BE2C (cell line): ENCODE results near the gene KSR1.

Experiments
- DNase-seq: peaks from one replicate; pipeline ENCODE4 v3.0.0-alpha.2; 2020
- H3K27me3 ChIP-seq: fragments of 250-450 bp; sonication (Bioruptor Pico); 2 replicates; pipeline ENCODE4 v1.5.1; 2020; ENCODE audit warnings: mild to moderate bottlenecking
- H3K36me3 ChIP-seq: fragments of 250-450 bp; sonication (Bioruptor Pico); 2 replicates; pipeline ENCODE4 v1.5.1; 2020; ENCODE audit warnings: mild to moderate bottlenecking
- H3K4me1 ChIP-seq: fragments of 250-450 bp; sonication (Bioruptor Pico); 2 replicates; pipeline ENCODE4 v1.5.1; 2020
- H3K4me3 ChIP-seq: 2 replicates; pipeline ENCODE4 v1.5.1; 2011; ENCODE audit warnings: low read depth, low read length
- H3K9me3 ChIP-seq: fragments of 250-450 bp; sonication (Bioruptor Pico); 2 replicates; pipeline ENCODE4 v1.5.1; 2020
- TF ChIP-seq, protein P1 (sequence below): IDR thresholded peaks from 2 replicates; pipeline ENCODE4 v1.5.1; 2012; ENCODE audit warnings: mild to moderate bottlenecking, low read depth, low read length

Gene KSR1

DNA sequence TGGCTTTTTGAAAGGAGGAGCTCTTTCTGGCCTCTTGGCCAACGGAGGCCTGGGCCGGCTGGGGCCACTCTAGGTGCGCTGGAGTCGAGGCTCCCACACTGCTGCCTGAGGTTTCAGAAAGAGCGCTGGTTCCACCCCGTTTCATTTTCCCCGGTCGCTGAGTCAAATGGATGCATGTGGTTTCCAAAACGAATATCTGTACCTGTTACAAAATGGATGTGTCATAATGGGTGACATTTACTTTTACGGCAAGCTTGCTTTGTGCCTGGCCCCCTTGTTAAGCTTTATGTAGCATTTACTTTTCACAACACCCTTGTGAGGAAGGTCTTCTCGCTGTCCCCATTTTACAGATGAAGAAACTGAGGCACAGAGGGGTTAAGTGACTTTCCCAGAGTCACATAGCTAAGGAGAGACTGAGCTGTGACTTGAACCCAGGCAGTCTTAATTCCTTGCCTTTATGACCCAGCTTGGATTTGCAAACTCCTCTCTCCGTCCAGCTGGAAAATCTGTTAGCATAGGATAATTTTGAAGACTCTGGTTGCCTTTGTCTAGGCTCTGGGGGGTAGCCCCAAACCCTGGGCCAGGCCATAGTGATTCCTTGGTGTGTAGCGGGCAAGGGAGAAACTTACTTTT lies 10.6 kb downstream of the KSR1 start:
- no peaks in the 10 kb centered on the region for H3K36me3 ChIP-seq
- no peaks in the 10 kb centered on the region for H3K27me3 ChIP-seq
- H3K4me1 ChIP-seq = no peaks in the 10 kb centered on the region
- H3K9me3 ChIP-seq = no peaks in the 10 kb centered on the region
- H3K4me3 ChIP-seq = no peak overlapping the region
- TF ChIP-seq, protein P1, sequence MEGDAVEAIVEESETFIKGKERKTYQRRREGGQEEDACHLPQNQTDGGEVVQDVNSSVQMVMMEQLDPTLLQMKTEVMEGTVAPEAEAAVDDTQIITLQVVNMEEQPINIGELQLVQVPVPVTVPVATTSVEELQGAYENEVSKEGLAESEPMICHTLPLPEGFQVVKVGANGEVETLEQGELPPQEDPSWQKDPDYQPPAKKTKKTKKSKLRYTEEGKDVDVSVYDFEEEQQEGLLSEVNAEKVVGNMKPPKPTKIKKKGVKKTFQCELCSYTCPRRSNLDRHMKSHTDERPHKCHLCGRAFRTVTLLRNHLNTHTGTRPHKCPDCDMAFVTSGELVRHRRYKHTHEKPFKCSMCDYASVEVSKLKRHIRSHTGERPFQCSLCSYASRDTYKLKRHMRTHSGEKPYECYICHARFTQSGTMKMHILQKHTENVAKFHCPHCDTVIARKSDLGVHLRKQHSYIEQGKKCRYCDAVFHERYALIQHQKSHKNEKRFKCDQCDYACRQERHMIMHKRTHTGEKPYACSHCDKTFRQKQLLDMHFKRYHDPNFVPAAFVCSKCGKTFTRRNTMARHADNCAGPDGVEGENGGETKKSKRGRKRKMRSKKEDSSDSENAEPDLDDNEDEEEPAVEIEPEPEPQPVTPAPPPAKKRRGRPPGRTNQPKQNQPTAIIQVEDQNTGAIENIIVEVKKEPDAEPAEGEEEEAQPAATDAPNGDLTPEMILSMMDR = no peak
- no peak for DNase-seq

DNA sequence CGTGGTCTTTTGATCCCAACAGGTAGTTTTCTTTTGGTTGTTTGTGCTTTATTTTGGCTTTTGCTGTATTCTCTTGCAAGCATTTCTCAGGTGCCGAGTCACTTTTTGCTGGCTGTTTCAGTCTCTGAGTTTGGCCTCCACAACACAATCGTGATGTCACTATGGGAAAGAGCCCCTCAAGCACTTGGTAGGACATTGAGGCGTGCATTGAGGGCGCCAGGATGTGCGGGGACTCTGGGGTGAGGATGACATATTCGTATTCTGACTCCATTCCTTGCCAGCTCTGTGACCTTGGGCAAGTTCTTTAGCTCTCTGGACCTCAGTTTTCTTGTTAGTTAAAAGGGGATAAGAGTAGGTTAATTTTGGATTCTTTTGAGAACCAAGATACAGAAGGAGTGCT lies 13.0 kb downstream of the KSR1 start:
- Histone ChIP-seq H3K9me3 (no peaks in the 10 kb centered on the region), H3K4me3 (no peak overlapping the region), H3K4me1 (no peaks in the 10 kb centered on the region; the same call in 1 of the 2 replicates), H3K36me3 (no peaks in the 10 kb centered on the region), H3K27me3 (no peaks in the 10 kb centered on the region)
- TF ChIP-seq, protein P1 = no peak
- DNase-seq = no peak

DNA sequence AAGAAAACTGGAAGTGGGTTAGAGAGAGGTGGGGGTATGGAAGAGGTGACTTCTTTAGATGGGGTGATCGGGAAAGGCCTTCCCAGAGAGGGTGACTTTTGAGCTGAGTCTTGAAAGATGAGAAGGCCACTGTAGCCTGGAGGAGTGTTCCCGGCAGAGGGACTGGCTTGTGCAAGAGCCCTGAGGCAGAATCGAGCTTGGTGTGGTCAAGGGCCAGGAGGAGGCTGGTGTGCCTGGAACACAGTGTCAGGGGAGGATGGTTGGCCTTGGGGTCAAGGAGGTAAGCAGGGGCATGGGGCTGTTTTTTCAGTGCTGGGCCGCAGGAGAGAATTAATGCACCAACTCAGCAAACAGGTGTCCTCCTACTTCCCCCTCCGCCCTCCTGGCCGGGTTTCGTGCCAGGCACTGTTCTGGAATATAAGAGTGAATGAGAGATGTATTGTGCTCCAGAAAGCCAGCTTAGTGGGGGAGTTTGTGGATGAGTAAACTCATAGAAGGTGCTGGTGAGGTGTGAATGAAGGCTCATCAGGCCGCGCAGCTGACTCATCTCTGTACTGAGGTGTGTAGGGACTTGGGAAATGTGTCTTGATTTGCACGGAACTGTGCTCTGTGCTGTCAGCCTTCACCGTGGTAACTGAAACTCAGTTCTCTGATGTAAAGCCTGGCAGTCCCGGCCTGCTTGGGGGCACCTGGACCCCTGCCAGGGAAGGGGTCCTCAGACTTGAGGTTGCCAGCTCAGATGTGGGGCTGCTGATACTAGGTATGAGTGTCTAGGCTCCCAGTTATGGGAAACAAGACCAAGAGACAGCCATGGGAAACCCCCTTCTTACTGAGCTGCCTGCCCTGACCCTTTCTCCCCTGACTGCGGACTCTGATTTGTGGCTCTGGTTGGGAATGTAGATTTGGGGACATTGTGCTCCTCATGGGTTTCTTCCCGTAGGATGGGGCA lies 15.3 kb downstream of the KSR1 start:
- no peaks in the 10 kb centered on the region for H3K9me3 ChIP-seq
- TF ChIP-seq, protein P1 = no peak
- H3K36me3 ChIP-seq = no peaks in the 10 kb centered on the region
- H3K27me3 ChIP-seq = no peaks in the 10 kb centered on the region
- no peak overlapping the region for H3K4me3 ChIP-seq
- DNase-seq = no peak
- H3K4me1 ChIP-seq = no peaks in the 10 kb centered on the region; the same call in 1 of the 2 replicates

DNA sequence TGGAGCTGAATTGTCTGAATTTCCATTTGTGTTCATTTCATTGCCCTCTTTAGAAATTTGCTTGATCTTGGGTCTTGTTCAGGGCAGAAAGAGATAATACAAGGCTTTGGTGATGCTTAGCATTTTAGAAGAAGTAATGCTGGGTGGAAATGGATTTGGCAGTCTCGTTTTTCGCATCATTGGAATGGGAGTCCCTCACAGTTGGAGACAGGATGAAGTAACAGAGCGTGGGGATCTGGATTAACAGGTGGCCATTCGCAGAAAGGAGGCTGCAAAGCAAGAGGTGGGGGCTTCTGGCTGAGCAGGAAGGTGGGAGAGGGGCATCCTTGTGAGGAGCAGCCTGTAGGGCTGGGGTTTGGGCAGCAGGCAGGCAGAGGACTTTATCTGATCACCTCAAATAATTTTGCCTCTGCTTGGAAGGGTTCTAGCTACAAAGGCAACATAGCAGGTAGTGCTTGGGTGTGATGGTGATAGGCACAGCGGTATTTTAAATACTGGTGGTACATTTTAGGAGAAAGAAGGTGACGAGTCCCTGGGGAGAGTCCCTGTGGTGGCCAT lies 17.0 kb downstream of the KSR1 start:
- TF ChIP-seq, protein P1 = no peak
- no peaks in the 10 kb centered on the region for H3K36me3 ChIP-seq
- H3K27me3 ChIP-seq = no peaks in the 10 kb centered on the region
- no peak for DNase-seq
- H3K9me3 ChIP-seq = no peaks in the 10 kb centered on the region
- H3K4me1 ChIP-seq = no peaks in the 10 kb centered on the region; the same call in 1 of the 2 replicates
- no peak overlapping the region for H3K4me3 ChIP-seq

DNA sequence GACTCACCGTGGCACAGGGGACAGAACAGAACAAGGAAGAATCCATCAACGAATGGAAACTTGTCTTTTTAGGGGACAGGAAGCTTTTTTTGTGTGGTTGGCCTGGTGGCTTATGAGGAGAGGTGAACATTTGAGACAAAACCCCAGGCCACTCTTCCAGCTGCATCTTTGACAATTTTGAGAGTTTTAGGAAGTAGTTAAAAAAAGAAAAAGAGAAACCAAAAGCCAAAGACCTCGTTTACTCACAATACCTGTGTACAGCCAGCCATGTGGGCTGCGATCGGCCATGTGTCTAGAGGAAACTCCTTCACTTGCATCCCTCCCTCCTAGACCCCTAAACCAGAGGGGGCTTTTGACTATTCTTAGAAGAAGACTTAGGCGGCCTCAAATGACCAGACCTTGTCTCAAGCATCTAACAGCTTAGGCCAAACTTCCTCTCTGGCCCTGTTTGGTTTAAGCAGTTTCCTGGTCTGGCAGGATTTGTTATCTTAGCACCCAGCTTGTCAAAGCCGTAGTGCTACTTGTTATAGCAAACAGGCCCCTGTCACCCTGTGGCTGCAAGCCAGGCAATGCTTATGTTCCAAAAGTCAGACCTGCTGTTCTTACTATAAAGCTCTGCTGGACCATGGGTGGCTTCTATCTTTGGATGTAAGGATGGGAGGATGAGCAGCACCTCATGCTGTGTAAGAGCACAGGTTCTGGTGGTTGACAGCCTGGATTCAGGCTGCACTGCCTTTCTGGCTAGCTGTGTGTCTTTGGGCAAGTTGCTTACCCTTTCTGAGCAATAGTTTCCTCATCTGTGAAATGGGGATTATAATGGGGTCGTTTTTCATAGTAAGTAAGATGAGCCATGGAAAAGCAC lies 17.7 kb downstream of the KSR1 start:
- H3K36me3 ChIP-seq = no peaks in the 10 kb centered on the region

More for the DNA sequence above, 17.7 kb downstream of the KSR1 start:
- Histone ChIP-seq H3K9me3 (no peaks in the 10 kb centered on the region), H3K4me1 (no peaks in the 10 kb centered on the region; the same call in 1 of the 2 replicates), H3K27me3 (no peaks in the 10 kb centered on the region), H3K4me3 (no peak overlapping the region)
- peak; percentile 14 for DNase-seq
- TF ChIP-seq, protein P1 = no peak
